ENCODE data around the gene P2RX2.

- TF ChIP-seq CTCF (IDR thresholded peaks at IDR 0.05) (no peak), POLR2A (IDR thresholded peaks at IDR 0.05) (no peak)
Measured at GRCh38 chr12:132580701-132581292, 37.8 kb upstream of the P2RX2 start.
